Measurements from ENCODE around the gene PSAT1.

DNA sequence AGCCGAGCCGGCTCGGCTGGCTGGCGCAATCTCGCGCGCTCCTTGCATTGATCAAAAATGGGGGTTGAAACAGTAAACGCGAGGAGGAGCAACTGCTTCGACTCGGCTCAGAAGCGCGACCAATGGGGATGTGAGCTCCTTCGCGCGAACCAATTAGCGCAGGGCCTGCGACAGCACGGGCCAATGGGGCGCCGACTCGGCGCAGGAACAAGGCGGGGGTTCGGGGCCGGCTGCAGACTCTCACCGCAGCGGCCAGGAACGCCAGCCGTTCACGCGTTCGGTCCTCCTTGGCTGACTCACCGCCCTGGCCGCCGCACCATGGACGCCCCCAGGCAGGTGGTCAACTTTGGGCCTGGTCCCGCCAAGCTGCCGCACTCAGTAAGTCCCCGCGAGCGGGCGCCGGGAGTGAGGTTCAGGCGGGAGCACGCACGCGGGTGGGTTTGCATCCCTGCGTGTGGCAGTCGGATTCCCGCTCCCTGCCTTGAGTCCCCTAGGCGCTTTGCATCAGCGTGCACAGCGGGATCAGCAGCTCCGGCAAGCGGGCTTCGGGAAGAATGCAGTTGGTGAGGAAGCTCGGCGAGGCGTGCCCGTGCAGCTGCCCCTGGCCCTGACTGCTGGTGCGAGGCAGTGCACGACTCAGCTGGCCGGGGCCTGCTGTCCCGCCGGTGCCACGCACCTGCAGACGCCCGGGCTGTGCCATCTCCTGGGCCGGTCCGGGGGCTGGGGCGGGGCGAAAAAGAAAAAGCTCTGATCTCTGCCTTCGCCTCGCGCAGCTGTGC lies at the start of gene PSAT1:
- TF ChIP-seq ASH2L (IDR thresholded peaks at IDR 0.05; ENCODE audit: low read length) (peak; percentile 88), EZH2 (IDR thresholded peaks at IDR 0.05; ENCODE audit: low read depth, low read length, severe bottlenecking) (no peak)

All from H1 (cell line).